ENCODE data around the gene RASGRP3.

RASGRP3 gene

GRCh38 chr2:33494155-33494779, 17.8 kb downstream of the RASGRP3 start:
- H3K18ac ChIP-seq (ENCODE audit: low read depth in 1 of 2, low read length in 2 of 2), result no peak overlapping the region
- WGBS, result 47% methylated on average over 6 of the region's 10 CpGs
- no peak overlapping the region for H2BK15ac ChIP-seq (ENCODE audit: low read depth, poor library complexity, severe bottlenecking)
- DNase-seq, result peak; percentile 62
- H3K23ac ChIP-seq (ENCODE audit: low read length in 2 of 2), result no peak overlapping the region
- H2AK5ac ChIP-seq (ENCODE audit: low read length, severe bottlenecking), result no peak overlapping the region
- no peaks in the 10 kb centered on the region for H3K27me3 ChIP-seq (ENCODE audit: control insufficient read depth in 1 of 2, insufficient read depth in 1 of 2, low read length in 2 of 2)
- H3K9me3 ChIP-seq (ENCODE audit: control insufficient read depth, low read length), result no peaks in the 10 kb centered on the region
- H3K4me1 ChIP-seq (ENCODE audit: control insufficient read depth, insufficient read depth, low read depth, low read length), result peaks cover 5% of the 10 kb centered on the region
- H3K36me3 ChIP-seq (ENCODE audit: control insufficient read depth in 1 of 2, insufficient read depth in 2 of 2, low read depth in 1 of 2, low read length in 2 of 2), result no peaks in the 10 kb centered on the region
- no peak overlapping the region for H3K4me2 ChIP-seq (ENCODE audit: low read length, poor library complexity, severe bottlenecking)
- no peak overlapping the region for H2BK5ac ChIP-seq (ENCODE audit: low read depth, low read length, poor library complexity, severe bottlenecking)
- no peak overlapping the region for H3K4me3 ChIP-seq (ENCODE audit: insufficient read depth in 1 of 2, low read depth in 1 of 2, low read length in 2 of 2)
- no peak overlapping the region for H3K14ac ChIP-seq (ENCODE audit: low read length in 2 of 2)
- H2BK120ac ChIP-seq (ENCODE audit: low read depth, low read length), result no peak overlapping the region
- no peak overlapping the region for H3K27ac ChIP-seq (ENCODE audit: low read length, poor library complexity, severe bottlenecking)
- H3K79me1 ChIP-seq (replicated peaks; ENCODE audit: low read length, poor library complexity, severe bottlenecking), result no peaks in the 10 kb centered on the region
- H4K91ac ChIP-seq (ENCODE audit: low read length), result no peak overlapping the region
- no peak overlapping the region for H2AFZ ChIP-seq (ENCODE audit: low read depth, low read length)
- no peak overlapping the region for H4K8ac ChIP-seq (ENCODE audit: low read length)
- H3K4ac ChIP-seq (ENCODE audit: low read depth in 1 of 2, low read length in 2 of 2), result no peak overlapping the region
- no peak overlapping the region for H3K9ac ChIP-seq (ENCODE audit: low read length)
- H2BK12ac ChIP-seq (ENCODE audit: low read length in 2 of 2), result no peak overlapping the region

GRCh38 chr2:33494877-33495641, 18.6 kb downstream of the RASGRP3 start:
- WGBS, result 83% methylated on average over 7 of the region's 8 CpGs
- Histone ChIP-seq H3K4me1 (ENCODE audit: control insufficient read depth, insufficient read depth, low read depth, low read length) (peaks cover 5% of the 10 kb centered on the region), H3K18ac (ENCODE audit: low read depth in 1 of 2, low read length in 2 of 2) (peak overlapping the region; percentile 56 to 74), H3K14ac (ENCODE audit: low read length in 2 of 2) (no peak overlapping the region), H3K79me1 (replicated peaks; ENCODE audit: low read length, poor library complexity, severe bottlenecking) (no peaks in the 10 kb centered on the region), H4K8ac (ENCODE audit: low read length) (peak overlapping the region; percentile 79), H4K91ac (ENCODE audit: low read length) (peak overlapping the region; percentile 76), H3K4me2 (ENCODE audit: low read length, poor library complexity, severe bottlenecking) (no peak overlapping the region), H2BK12ac (ENCODE audit: low read length in 2 of 2) (peak overlapping the region; percentile 90 to 95), H2BK15ac (ENCODE audit: low read depth, poor library complexity, severe bottlenecking) (no peak overlapping the region), H3K9me3 (ENCODE audit: control insufficient read depth, low read length) (no peaks in the 10 kb centered on the region), H3K23ac (ENCODE audit: low read length in 2 of 2) (no peak overlapping the region), H2AFZ (ENCODE audit: low read depth, low read length) (no peak overlapping the region), H3K4ac (ENCODE audit: low read depth in 1 of 2, low read length in 2 of 2) (peak overlapping the region in 1 of 2 experiments; percentile 68), H2BK5ac (ENCODE audit: low read depth, low read length, poor library complexity, severe bottlenecking) (no peak overlapping the region), H2AK5ac (ENCODE audit: low read length, severe bottlenecking) (peak overlapping the region; percentile 35), H3K4me3 (ENCODE audit: insufficient read depth in 1 of 2, low read depth in 1 of 2, low read length in 2 of 2) (no peak overlapping the region), H3K36me3 (ENCODE audit: control insufficient read depth in 1 of 2, insufficient read depth in 2 of 2, low read depth in 1 of 2, low read length in 2 of 2) (no peaks in the 10 kb centered on the region), H3K27me3 (ENCODE audit: control insufficient read depth in 1 of 2, insufficient read depth in 1 of 2, low read length in 2 of 2) (no peaks in the 10 kb centered on the region), H2BK120ac (ENCODE audit: low read depth, low read length) (no peak overlapping the region), H3K27ac (ENCODE audit: low read length, poor library complexity, severe bottlenecking) (no peak overlapping the region), H3K9ac (ENCODE audit: low read length) (no peak overlapping the region)
- DNase-seq, result peak; percentile 37

GRCh38 chr2:33495683-33496082, 19.2 kb downstream of the RASGRP3 start:
- Histone ChIP-seq H3K4me3 (ENCODE audit: insufficient read depth in 1 of 2, low read depth in 1 of 2, low read length in 2 of 2) (no peak overlapping the region), H3K27me3 (ENCODE audit: control insufficient read depth in 1 of 2, insufficient read depth in 1 of 2, low read length in 2 of 2) (no peaks in the 10 kb centered on the region), H4K8ac (ENCODE audit: low read length) (no peak overlapping the region), H2BK15ac (ENCODE audit: low read depth, poor library complexity, severe bottlenecking) (no peak overlapping the region), H2BK12ac (ENCODE audit: low read length in 2 of 2) (peak overlapping the region in 1 of 2 experiments; percentile 90), H3K4me2 (ENCODE audit: low read length, poor library complexity, severe bottlenecking) (no peak overlapping the region), H3K9me3 (ENCODE audit: control insufficient read depth, low read length) (no peaks in the 10 kb centered on the region), H3K9ac (ENCODE audit: low read length) (no peak overlapping the region), H4K91ac (ENCODE audit: low read length) (peak overlapping the region; percentile 62), H2BK5ac (ENCODE audit: low read depth, low read length, poor library complexity, severe bottlenecking) (no peak overlapping the region), H3K14ac (ENCODE audit: low read length in 2 of 2) (no peak overlapping the region), H3K27ac (ENCODE audit: low read length, poor library complexity, severe bottlenecking) (no peak overlapping the region), H3K36me3 (ENCODE audit: control insufficient read depth in 1 of 2, insufficient read depth in 2 of 2, low read depth in 1 of 2, low read length in 2 of 2) (no peaks in the 10 kb centered on the region), H3K4me1 (ENCODE audit: control insufficient read depth, insufficient read depth, low read depth, low read length) (peaks cover 5% of the 10 kb centered on the region), H2AFZ (ENCODE audit: low read depth, low read length) (no peak overlapping the region), H3K4ac (ENCODE audit: low read depth in 1 of 2, low read length in 2 of 2) (no peak overlapping the region), H2BK120ac (ENCODE audit: low read depth, low read length) (no peak overlapping the region), H3K23ac (ENCODE audit: low read length in 2 of 2) (no peak overlapping the region), H3K18ac (ENCODE audit: low read depth in 1 of 2, low read length in 2 of 2) (no peak overlapping the region), H2AK5ac (ENCODE audit: low read length, severe bottlenecking) (no peak overlapping the region), H3K79me1 (replicated peaks; ENCODE audit: low read length, poor library complexity, severe bottlenecking) (no peaks in the 10 kb centered on the region)
- DNase-seq, result no peak
- 94% methylated on average over 1 of the region's 2 CpGs for WGBS

GRCh38 chr2:33496150-33496549, 19.7 kb downstream of the RASGRP3 start:
- H3K27ac ChIP-seq (ENCODE audit: low read length, poor library complexity, severe bottlenecking), result no peak overlapping the region
- H2AK5ac ChIP-seq (ENCODE audit: low read length, severe bottlenecking), result no peak overlapping the region
- H3K14ac ChIP-seq (ENCODE audit: low read length in 2 of 2), result no peak overlapping the region
- peaks cover 5% of the 10 kb centered on the region for H3K4me1 ChIP-seq (ENCODE audit: control insufficient read depth, insufficient read depth, low read depth, low read length)
- H4K8ac ChIP-seq (ENCODE audit: low read length), result no peak overlapping the region
- no peak overlapping the region for H2BK5ac ChIP-seq (ENCODE audit: low read depth, low read length, poor library complexity, severe bottlenecking)
- no peak overlapping the region for H3K23ac ChIP-seq (ENCODE audit: low read length in 2 of 2)
- no peaks in the 10 kb centered on the region for H3K9me3 ChIP-seq (ENCODE audit: control insufficient read depth, low read length)
- H3K4me2 ChIP-seq (ENCODE audit: low read length, poor library complexity, severe bottlenecking), result no peak overlapping the region
- H3K79me1 ChIP-seq (replicated peaks; ENCODE audit: low read length, poor library complexity, severe bottlenecking), result no peaks in the 10 kb centered on the region
- no peak overlapping the region for H4K91ac ChIP-seq (ENCODE audit: low read length)
- WGBS, result 15% methylated on average over 2 of the region's 2 CpGs
- H3K4me3 ChIP-seq (ENCODE audit: insufficient read depth in 1 of 2, low read depth in 1 of 2, low read length in 2 of 2), result no peak overlapping the region
- no peak overlapping the region for H2BK15ac ChIP-seq (ENCODE audit: low read depth, poor library complexity, severe bottlenecking)
- H3K4ac ChIP-seq (ENCODE audit: low read depth in 1 of 2, low read length in 2 of 2), result no peak overlapping the region
- H2BK120ac ChIP-seq (ENCODE audit: low read depth, low read length), result no peak overlapping the region
- no peaks in the 10 kb centered on the region for H3K36me3 ChIP-seq (ENCODE audit: control insufficient read depth in 1 of 2, insufficient read depth in 2 of 2, low read depth in 1 of 2, low read length in 2 of 2)
- DNase-seq, result peak; percentile 87
- H3K9ac ChIP-seq (ENCODE audit: low read length), result no peak overlapping the region
- no peak overlapping the region for H3K18ac ChIP-seq (ENCODE audit: low read depth in 1 of 2, low read length in 2 of 2)
- H2BK12ac ChIP-seq (ENCODE audit: low read length in 2 of 2), result no peak overlapping the region
- no peak overlapping the region for H2AFZ ChIP-seq (ENCODE audit: low read depth, low read length)
- H3K27me3 ChIP-seq (ENCODE audit: control insufficient read depth in 1 of 2, insufficient read depth in 1 of 2, low read length in 2 of 2), result no peaks in the 10 kb centered on the region
